HG02840 (cell line): Measurements from ENCODE around the gene GLIPR1.
A peak's percentile ranks its signal among the peaks of the same experiment; 100 is the strongest.
"Not testable (repeated sequence)": the region's sequence is repeated elsewhere in the genome, so short reads cannot be mapped to it uniquely, and the experiment has no call there.

Experiments
- ATAC-seq: cut with Tn5 transposase; IDR thresholded peaks from one replicate; pipeline ENCODE4 v1.9.1; 2021; ENCODE audit warnings: mild to moderate bottlenecking, moderate library complexity, moderate number of reproducible peaks; ENCODE audit not compliant: unreplicated experiment, low FRiP score

Gene GLIPR1

GRCh38 chr12:75480469-75480949, at the start of gene GLIPR1:
TSS of gene GLIPR1 (plus strand) at chr12:75480755. CDS start at chr12:75480881, 126 bp downstream.
- ATAC-seq, result peak; percentile 88

GRCh38 chr12:75432924-75433323, 47.6 kb upstream of the GLIPR1 start:
- no peak for ATAC-seq

- no peak for ATAC-seq
Measured at GRCh38 chr12:75437564-75437963, 43.0 kb upstream of the GLIPR1 start.

GRCh38 chr12:75438059-75438754, 42.3 kb upstream of the GLIPR1 start:
- ATAC-seq, result no peak

GRCh38 chr12:75439048-75439447, 41.5 kb upstream of the GLIPR1 start:
- ATAC-seq, result no peak

- ATAC-seq, result no peak
Measured at GRCh38 chr12:75439930-75440329, 40.6 kb upstream of the GLIPR1 start.

- not testable (repeated sequence) for ATAC-seq
Measured at GRCh38 chr12:75441687-75442449, 38.7 kb upstream of the GLIPR1 start.

- not testable (repeated sequence) for ATAC-seq
Measured at GRCh38 chr12:75442454-75442853, 38.1 kb upstream of the GLIPR1 start.

- no peak for ATAC-seq
Measured at GRCh38 chr12:75443709-75444108, 36.8 kb upstream of the GLIPR1 start.

GRCh38 chr12:75444429-75445136, 36.0 kb upstream of the GLIPR1 start:
- no peak for ATAC-seq

- not testable (repeated sequence) for ATAC-seq
Measured at GRCh38 chr12:75445137-75445507, 35.4 kb upstream of the GLIPR1 start.

GRCh38 chr12:75446857-75447256, 33.7 kb upstream of the GLIPR1 start:
- no peak for ATAC-seq

GRCh38 chr12:75447691-75448393, 32.7 kb upstream of the GLIPR1 start:
- no peak for ATAC-seq

GRCh38 chr12:75452675-75453330, 27.8 kb upstream of the GLIPR1 start:
- no peak for ATAC-seq

- ATAC-seq, result no peak
Measured at GRCh38 chr12:75455839-75456238, 24.7 kb upstream of the GLIPR1 start.

- ATAC-seq, result no peak
Measured at GRCh38 chr12:75457191-75457590, 23.4 kb upstream of the GLIPR1 start.

- not testable (repeated sequence) for ATAC-seq
Measured at GRCh38 chr12:75457866-75458265, 22.7 kb upstream of the GLIPR1 start.

- no peak for ATAC-seq
Measured at GRCh38 chr12:75459755-75460154, 20.8 kb upstream of the GLIPR1 start.

- no peak for ATAC-seq
Measured at GRCh38 chr12:75460204-75460603, 20.4 kb upstream of the GLIPR1 start.
